ENCODE data around the gene ZNF549. TPM values are rescaled to one million over a fixed set of nuclear protein-coding genes. Genes with fewer than 3 reads are reported as not detected.

The ZNF549 gene
- total and polyA plus RNA-seq, 2 of the 8 experiments (the other 6 are each of a cell fraction or from before 2014, with no cell fraction given), result 4.3 to 9.7 TPM

- TF ChIP-seq POU5F1 (IDR thresholded peaks at IDR 0.05; ENCODE audit: low read depth, low read length) (no peak), ATF2 (IDR thresholded peaks at IDR 0.05; ENCODE audit: low read length) (no peak), HDAC6 (IDR thresholded peaks at IDR 0.05; ENCODE audit: low read depth, low read length) (no peak), PHF8 (conservative IDR thresholded peaks at IDR 0.05; ENCODE audit: low read depth, low read length) (peak; percentile 21; the same call in 1 of the 2 replicates), TEAD4 (IDR thresholded peaks at IDR 0.05; ENCODE audit: low read depth, low read length) (no peak), SIX5 (IDR thresholded peaks at IDR 0.05; ENCODE audit: low read depth, low read length) (peak; percentile 86), CBX5 (IDR thresholded peaks at IDR 0.05; ENCODE audit: low read depth, low read length) (no peak), RBBP5 (IDR thresholded peaks at IDR 0.05; ENCODE audit: borderline replicate concordance, low read depth, low read length) (no peak), TCF12 (IDR thresholded peaks at IDR 0.05; ENCODE audit: low read depth, low read length) (no peak), KDM4A (IDR thresholded peaks at IDR 0.05; ENCODE audit: low read depth, low read length, severe bottlenecking) (peak; percentile 97), SIRT6 (IDR thresholded peaks at IDR 0.05; ENCODE audit: low read length) (no peak), KDM1A (IDR thresholded peaks at IDR 0.05; ENCODE audit: borderline replicate concordance, low read length) (no peak), EZH2 (IDR thresholded peaks at IDR 0.05; ENCODE audit: low read depth, low read length, severe bottlenecking) (no peak), RFX5 (IDR thresholded peaks at IDR 0.05; ENCODE audit: borderline replicate concordance, low read depth, low read length) (no peak), SRF (IDR thresholded peaks at IDR 0.05; ENCODE audit: low read depth, low read length) (no peak), FOSL1 (IDR thresholded peaks at IDR 0.05; ENCODE audit: insufficient read depth, low read depth, low read length) (no peak), KDM5A (IDR thresholded peaks at IDR 0.05; ENCODE audit: low read length) (no peak), CTBP2 (IDR thresholded peaks at IDR 0.05; ENCODE audit: borderline replicate concordance, insufficient read depth, insufficient read length, low read length) (no peak), CHD1 (IDR thresholded peaks at IDR 0.05; ENCODE audit: low read depth, low read length) (no peak), TBP (IDR thresholded peaks at IDR 0.05; ENCODE audit: low read depth, low read length) (no peak), BACH1 (IDR thresholded peaks at IDR 0.05; ENCODE audit: low read length) (no peak), RNF2 (IDR thresholded peaks at IDR 0.05; ENCODE audit: borderline replicate concordance, low read depth, low read length, missing control alignments, poor library complexity, severe bottlenecking) (no peak), BCL11A (IDR thresholded peaks at IDR 0.05; ENCODE audit: low read depth in 2 of 2, low read length in 2 of 2) (no peak), ZNF274 (IDR thresholded peaks at IDR 0.05; ENCODE audit: borderline replicate concordance, extremely low read depth, low read length) (no peak)
These were observed 72.7 kb downstream of the ZNF549 start, which contains the start of gene ZNF530 (continued) for GRCh38 chr19:57599761-57600383.

Data from H1 (cell line).